HEK293 (cell line): Measurements from ENCODE around the gene OR10H5.

Source experiments
- CTCF ChIA-PET: fragments of 350-600 bp; formaldehyde crosslinking; extraction: SDS; loops from one replicate; lab custom pipeline; 2021; ENCODE audit warnings: antibody characterized with exemption; lab: Yijun Ruan, JAX
- POLR2A ChIA-PET: fragments of 300-600 bp; formaldehyde crosslinking; extraction: SDS; loops from one replicate; lab custom pipeline; 2020; ENCODE audit warnings: antibody characterized with exemption, inconsistent platforms; lab: Yijun Ruan, JAX
- H3K27ac ChIP-seq: fragments of 200-500 bp; sonication (Bioruptor generic); 2 replicates; pipeline ENCODE4 v1.5.1; 2014; ENCODE audit warnings: low read depth, low read length, control low read depth, inconsistent platforms; ENCODE audit errors: extremely low read depth
- H3K36me3 ChIP-seq, 2 experiments: fragments of 200-500 bp in 1 of 2; sonication (Bioruptor generic) in 1 of 2; 1 replicate in 1 of 2; 2 replicates in 1 of 2; pipeline ENCODE4 v1.5.1; 2014 to 2017; ENCODE audit warnings: inconsistent platforms in 2 of 2, low read length in 2 of 2; ENCODE audit not compliant: control insufficient read depth in 2 of 2, insufficient read depth in 1 of 2
- H3K4me1 ChIP-seq: fragments of 200-500 bp; sonication (Bioruptor generic); 2 replicates; pipeline ENCODE4 v1.5.1; 2014; ENCODE audit warnings: mild to moderate bottlenecking, low read length, inconsistent platforms; ENCODE audit not compliant: control insufficient read depth, insufficient read depth
- H3K4me3 ChIP-seq: 2 replicates; pipeline ENCODE4 v1.5.1; 2011; ENCODE audit warnings: low read depth, mild to moderate bottlenecking, control low read depth, low read length, moderate library complexity
- H3K9me3 ChIP-seq: fragments of 200-500 bp; sonication (Bioruptor generic); 2 replicates; pipeline ENCODE4 v1.5.1; 2014; ENCODE audit warnings: low read depth, low read length, inconsistent platforms; ENCODE audit not compliant: control insufficient read depth, insufficient read depth
- SP2 ChIP-seq: fragments of 450-650 bp; formaldehyde crosslinking; IDR thresholded peaks from 2 replicates; pipeline ENCODE4 v1.5.1; 2016; ENCODE audit warnings: missing biosample characterization, missing genetic modification characterization
- SP3 ChIP-seq: fragments of 450-650 bp; formaldehyde crosslinking; IDR thresholded peaks from 2 replicates; pipeline ENCODE4 v1.5.1; 2016; ENCODE audit warnings: missing biosample characterization, missing genetic modification characterization
- ZEB2 ChIP-seq: fragments of 450-650 bp; formaldehyde crosslinking; IDR thresholded peaks from 2 replicates; pipeline ENCODE4 v1.5.1; 2016; ENCODE audit warnings: missing biosample characterization, missing genetic modification characterization
- ZFP41 ChIP-seq: fragments of 450-650 bp; formaldehyde crosslinking; IDR thresholded peaks from 2 replicates; pipeline ENCODE4 v1.5.1; 2016; ENCODE audit warnings: missing biosample characterization, missing genetic modification characterization, borderline replicate concordance
- ZNF341 ChIP-seq: fragments of 450-650 bp; formaldehyde crosslinking; IDR thresholded peaks from 2 replicates; pipeline ENCODE4; 2016; ENCODE audit warnings: low read depth, missing biosample characterization, missing genetic modification characterization
- ZNF37A ChIP-seq: fragments of 450-650 bp; IDR thresholded peaks from 2 replicates; pipeline ENCODE4 v1.5.1; 2018; ENCODE audit warnings: missing biosample characterization, missing genetic modification characterization
- ZNF404 ChIP-seq: fragments of 450-650 bp; formaldehyde crosslinking; IDR thresholded peaks from 2 replicates; pipeline ENCODE4 v1.5.1; 2017; ENCODE audit warnings: missing biosample characterization, missing genetic modification characterization
- ZNF416 ChIP-seq: fragments of 450-650 bp; formaldehyde crosslinking; IDR thresholded peaks from 2 replicates; pipeline ENCODE4 v1.5.1; 2016; ENCODE audit warnings: missing biosample characterization, missing genetic modification characterization
- ZNF529 ChIP-seq: fragments of 450-650 bp; formaldehyde crosslinking; IDR thresholded peaks from 2 replicates; pipeline ENCODE4 v1.5.1; 2017; ENCODE audit warnings: missing genetic modification characterization, missing biosample characterization; ENCODE audit not compliant: insufficient replicate concordance
- ZSCAN23 ChIP-seq: fragments of 450-650 bp; formaldehyde crosslinking; IDR thresholded peaks from 2 replicates; pipeline ENCODE4 v1.5.1; 2016; ENCODE audit warnings: missing biosample characterization, missing genetic modification characterization
- TF ChIP-seq, protein P1 (sequence below): fragments of 450-650 bp; formaldehyde crosslinking; IDR thresholded peaks from 2 replicates; pipeline ENCODE4 v1.5.1; 2016; ENCODE audit warnings: missing biosample characterization, missing genetic modification characterization

Gene OR10H5

DNA sequence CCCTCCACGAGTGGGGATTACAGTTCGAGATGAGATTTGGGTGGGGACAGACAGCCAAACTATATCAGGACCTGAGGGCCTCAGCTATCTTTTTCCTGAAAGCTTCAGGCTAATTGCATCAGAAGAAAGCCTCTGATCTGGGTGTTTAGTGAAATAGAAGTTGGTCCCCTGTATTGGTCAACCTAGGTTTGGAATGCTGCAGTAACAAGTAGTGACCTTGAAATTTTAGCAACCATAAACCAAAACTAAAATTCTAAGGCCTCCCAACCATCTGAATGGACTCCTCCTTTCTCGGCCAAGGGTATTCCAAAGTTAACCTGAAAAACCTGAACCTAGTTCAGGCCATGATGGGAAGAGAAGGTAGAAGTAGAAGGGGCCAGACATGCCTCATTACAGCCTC lies 62.9 kb downstream of the OR10H5 start:
- no peak overlapping the region for H3K4me3 ChIP-seq
- POLR2A ChIA-PET: interaction anchor here (0.5 kb wide), 1 partner anchor 9 kb away, joined by 3 read pairs; no protein-coding TSS in a partner anchor
- H3K9me3 ChIP-seq: no peaks in the 10 kb centered on the region
- no peak overlapping the region for H3K27ac ChIP-seq
- H3K36me3 ChIP-seq: no peaks in the 10 kb centered on the region
- no peaks in the 10 kb centered on the region for H3K4me1 ChIP-seq
- CTCF ChIA-PET: no interaction called here
- TF ChIP-seq ZNF404 (no peak), ZNF37A (tag by site-specific recombination) (no peak), ZSCAN23 (tag by site-specific recombination) (no peak), ZEB2 (no peak), SP3 (no peak), ZFP41 (no peak), ZNF529 (tag by site-specific recombination) (no peak), ZNF341 (tag by site-specific recombination) (no peak), ZNF416 (tag by site-specific recombination) (no peak), SP2 (tag by site-specific recombination) (no peak)
- TF ChIP-seq, protein P1, sequence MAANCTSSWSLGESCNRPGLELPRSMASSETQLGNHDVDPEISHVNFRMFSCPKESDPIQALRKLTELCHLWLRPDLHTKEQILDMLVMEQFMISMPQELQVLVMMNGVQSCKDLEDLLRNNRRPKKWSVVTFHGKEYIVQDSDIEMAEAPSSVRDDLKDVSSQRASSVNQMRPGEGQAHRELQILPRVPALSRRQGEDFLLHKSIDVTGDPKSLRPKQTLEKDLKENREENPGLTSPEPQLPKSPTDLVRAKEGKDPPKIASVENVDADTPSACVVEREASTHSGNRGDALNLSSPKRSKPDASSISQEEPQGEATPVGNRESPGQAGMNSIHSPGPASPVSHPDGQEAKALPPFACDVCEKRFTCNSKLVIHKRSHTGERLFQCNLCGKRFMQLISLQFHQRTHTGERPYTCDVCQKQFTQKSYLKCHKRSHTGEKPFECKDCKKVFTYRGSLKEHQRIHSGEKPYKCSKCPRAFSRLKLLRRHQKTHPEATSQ (tag by site-specific recombination): no peak
